ENCODE measurements around the gene GRHPR. TPM values are rescaled to one million over a fixed set of nuclear protein-coding genes. Genes with fewer than 3 reads are reported as not detected.
"Not testable (repeated sequence)": the region's sequence is repeated elsewhere in the genome, so short reads cannot be mapped to it uniquely, and the experiment has no call there.

GRHPR gene
- total and polyA plus RNA-seq, 8 donors: 75.2 to 120 (median 103) TPM

DNA sequence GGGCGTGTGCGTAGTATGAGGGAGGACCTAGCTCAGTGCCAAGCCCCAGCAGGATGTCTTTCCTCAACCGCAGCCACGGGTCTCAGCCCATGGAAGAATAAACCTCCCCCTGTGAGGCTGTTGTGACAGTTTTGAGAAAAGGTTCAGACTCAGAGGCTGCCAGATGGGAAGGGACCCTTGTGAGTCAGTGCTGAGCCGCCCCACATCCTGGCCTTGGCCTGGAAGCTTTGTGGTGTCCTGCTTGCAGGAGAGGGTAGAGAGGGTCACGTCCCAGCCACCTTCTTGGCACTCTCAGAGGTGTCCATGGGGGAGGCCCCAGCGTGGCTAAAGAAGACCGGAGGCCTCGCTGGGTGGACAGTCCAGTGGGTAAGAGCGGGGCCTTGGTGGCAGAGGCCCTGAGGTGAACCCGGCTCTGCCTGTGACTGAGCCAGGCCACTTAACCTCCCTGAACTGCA lies 2.8 kb downstream of the GRHPR start:
- Histone ChIP-seq H3K4me3 (no peak overlapping the region), H3K27me3 (no peaks in the 10 kb centered on the region), H3K9me3 (no peaks in the 10 kb centered on the region), H3K4me1 (peaks cover 18 to 30% of the 10 kb centered on the region in 2 donors), H3K27ac (no peak overlapping the region), H3K36me3 (peaks cover 0 to 45% of the 10 kb centered on the region in 2 donors)
- intact Hi-C loops (cut with DNase I): no loop called here
- DNase-seq (no peak), ATAC-seq (no peak)
- TF ChIP-seq, protein P1, sequence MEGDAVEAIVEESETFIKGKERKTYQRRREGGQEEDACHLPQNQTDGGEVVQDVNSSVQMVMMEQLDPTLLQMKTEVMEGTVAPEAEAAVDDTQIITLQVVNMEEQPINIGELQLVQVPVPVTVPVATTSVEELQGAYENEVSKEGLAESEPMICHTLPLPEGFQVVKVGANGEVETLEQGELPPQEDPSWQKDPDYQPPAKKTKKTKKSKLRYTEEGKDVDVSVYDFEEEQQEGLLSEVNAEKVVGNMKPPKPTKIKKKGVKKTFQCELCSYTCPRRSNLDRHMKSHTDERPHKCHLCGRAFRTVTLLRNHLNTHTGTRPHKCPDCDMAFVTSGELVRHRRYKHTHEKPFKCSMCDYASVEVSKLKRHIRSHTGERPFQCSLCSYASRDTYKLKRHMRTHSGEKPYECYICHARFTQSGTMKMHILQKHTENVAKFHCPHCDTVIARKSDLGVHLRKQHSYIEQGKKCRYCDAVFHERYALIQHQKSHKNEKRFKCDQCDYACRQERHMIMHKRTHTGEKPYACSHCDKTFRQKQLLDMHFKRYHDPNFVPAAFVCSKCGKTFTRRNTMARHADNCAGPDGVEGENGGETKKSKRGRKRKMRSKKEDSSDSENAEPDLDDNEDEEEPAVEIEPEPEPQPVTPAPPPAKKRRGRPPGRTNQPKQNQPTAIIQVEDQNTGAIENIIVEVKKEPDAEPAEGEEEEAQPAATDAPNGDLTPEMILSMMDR (IDR thresholded peaks at IDR 0.05): no peak

DNA sequence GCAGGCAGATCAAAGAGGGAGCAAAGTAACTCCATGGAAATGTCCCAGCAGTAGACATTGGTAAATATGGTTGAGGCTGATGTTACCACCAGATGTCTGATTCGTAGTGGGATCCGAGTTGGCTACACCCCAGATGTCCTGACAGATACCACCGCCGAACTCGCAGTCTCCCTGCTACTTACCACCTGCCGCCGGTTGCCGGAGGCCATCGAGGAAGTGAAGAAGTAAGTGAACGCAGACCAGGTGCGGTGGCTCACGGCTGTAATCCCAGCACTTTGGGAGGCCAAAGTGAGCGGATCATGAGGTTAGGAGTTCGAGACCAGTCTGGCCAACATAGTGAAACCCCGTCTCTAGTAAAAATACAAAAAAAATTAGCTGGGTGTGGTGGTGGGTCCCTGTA lies 3.9 kb downstream of the GRHPR start:
- DNase-seq; H3K4me3 ChIP-seq; H3K9me3 ChIP-seq; ATAC-seq; intact Hi-C loops (cut with DNase I); H3K27me3 ChIP-seq; H3K27ac ChIP-seq: not testable (repeated sequence)
- Histone ChIP-seq H3K36me3 (peaks cover 0 to 56% of the 10 kb centered on the region in 2 donors), H3K4me1 (peaks cover 18 to 30% of the 10 kb centered on the region in 2 donors)

DNA sequence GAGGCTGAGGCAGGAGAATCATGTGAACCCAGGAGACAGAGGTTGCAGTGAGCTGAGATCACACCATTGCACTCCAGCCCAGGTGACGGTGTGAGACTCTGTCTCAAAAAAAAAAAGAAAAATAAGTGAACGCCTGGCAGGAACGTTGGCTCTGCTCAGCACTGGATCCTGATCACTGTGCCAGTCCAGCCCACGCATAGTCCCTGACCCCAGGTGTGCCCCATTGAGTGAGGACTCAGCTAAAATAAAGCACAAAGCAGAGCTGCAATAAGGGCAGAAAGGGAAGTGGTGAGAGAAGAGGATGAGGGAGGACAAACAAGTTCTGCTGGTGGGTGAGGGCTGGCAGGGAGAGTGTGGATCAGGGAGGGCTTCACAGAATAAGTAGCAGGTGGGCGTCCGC lies 4.3 kb downstream of the GRHPR start:
- Histone ChIP-seq H3K4me1 (peaks cover 16 to 27% of the 10 kb centered on the region in 2 donors), H3K36me3 (peaks cover 0 to 58% of the 10 kb centered on the region in 2 donors), H3K4me3 (no peak overlapping the region), H3K9me3 (no peaks in the 10 kb centered on the region), H3K27ac (no peak overlapping the region), H3K27me3 (no peaks in the 10 kb centered on the region)
- TF ChIP-seq, protein P1 (IDR thresholded peaks at IDR 0.05): no peak
- ATAC-seq: no peak
- intact Hi-C loops (cut with DNase I): no loop called here
- no peak for DNase-seq

DNA sequence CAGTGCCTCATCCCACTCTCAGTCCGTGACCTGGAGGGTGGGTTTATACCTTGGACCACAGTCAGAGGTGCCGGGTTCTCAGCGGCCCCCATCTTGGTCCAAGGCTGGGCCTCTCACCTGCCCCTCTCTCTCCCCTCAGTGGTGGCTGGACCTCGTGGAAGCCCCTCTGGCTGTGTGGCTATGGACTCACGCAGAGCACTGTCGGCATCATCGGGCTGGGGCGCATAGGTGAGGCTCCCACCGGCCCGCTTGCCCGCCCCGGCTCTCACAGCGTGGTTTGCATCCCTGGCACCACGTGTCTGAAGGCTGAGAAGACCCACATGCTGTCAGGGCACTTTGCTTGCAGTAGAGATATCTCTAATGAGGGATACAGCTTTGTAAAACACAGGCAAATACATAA lies 5.8 kb downstream of the GRHPR start:
- H3K36me3 ChIP-seq: peaks cover 0 to 73% of the 10 kb centered on the region in 2 donors
- H3K27ac ChIP-seq: no peak overlapping the region
- no peaks in the 10 kb centered on the region for H3K27me3 ChIP-seq
- ATAC-seq (no peak), DNase-seq (no peak)
- TF ChIP-seq, protein P1 (IDR thresholded peaks at IDR 0.05): no peak
- H3K4me1 ChIP-seq: peaks cover 13 to 18% of the 10 kb centered on the region in 2 donors
- no peaks in the 10 kb centered on the region for H3K9me3 ChIP-seq
- intact Hi-C loops (cut with DNase I): no loop called here
- H3K4me3 ChIP-seq: no peak overlapping the region

DNA sequence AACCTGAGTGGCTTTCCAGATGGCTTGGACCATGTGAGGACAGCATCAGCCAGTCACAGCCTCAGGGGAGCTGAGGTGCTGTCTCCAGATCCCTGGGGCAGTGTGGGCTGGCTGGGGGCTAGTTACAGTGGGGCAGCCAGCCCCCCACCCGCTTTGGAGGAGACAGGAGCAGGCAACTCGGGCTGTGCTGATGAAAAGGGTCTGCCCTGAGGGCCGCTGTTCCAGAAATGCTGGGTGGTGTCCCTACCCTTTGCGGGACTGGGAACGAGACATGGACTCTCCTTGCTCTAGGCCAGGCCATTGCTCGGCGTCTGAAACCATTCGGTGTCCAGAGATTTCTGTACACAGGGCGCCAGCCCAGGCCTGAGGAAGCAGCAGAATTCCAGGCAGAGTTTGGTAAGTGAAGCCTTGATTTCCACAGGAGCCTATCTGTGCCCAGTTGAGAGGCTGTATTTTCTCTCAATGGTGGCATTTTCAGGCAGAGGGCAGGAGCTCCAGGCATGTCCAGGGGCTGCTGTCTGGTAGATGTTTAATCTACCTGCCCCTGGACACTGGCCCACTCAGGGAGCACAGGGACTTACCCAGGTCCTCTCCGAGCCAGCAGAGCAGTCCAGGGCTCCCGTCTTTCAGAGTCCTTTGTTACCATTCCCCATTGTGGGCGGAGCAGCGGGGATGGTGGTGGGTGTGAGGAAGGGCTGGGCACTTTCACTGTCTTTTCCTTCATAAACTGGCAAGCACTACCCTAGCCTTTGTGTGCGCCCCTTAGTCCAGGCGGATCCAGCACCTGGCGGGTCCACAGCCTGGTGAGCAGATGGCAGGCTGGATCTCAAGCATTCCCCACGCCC lies 7.2 kb downstream of the GRHPR start:
- Histone ChIP-seq H3K9me3 (no peaks in the 10 kb centered on the region), H3K27ac (no peak overlapping the region), H3K36me3 (peaks cover 0 to 85% of the 10 kb centered on the region in 2 donors), H3K4me1 (peaks cover 5% of the 10 kb centered on the region in 2 donors), H3K4me3 (no peak overlapping the region), H3K27me3 (no peaks in the 10 kb centered on the region)
- DNase-seq (no peak), ATAC-seq (no peak)
- intact Hi-C loops (cut with DNase I): no loop called here
- TF ChIP-seq, protein P1 (IDR thresholded peaks at IDR 0.05): no peak

Measured in left lung (tissue), 10 donors.